Fibroblast of lung (primary cell): ENCODE data around the gene COL15A1. TPM values are rescaled to one million over a fixed set of nuclear protein-coding genes. Genes with fewer than 3 reads are reported as not detected.
"Not testable (repeated sequence)": the region's sequence is repeated elsewhere in the genome, so short reads cannot be mapped to it uniquely, and the experiment has no call there.

ENCODE experiments used
- DNase-seq, 2 donors: peaks; one replicate each; pipeline versions ENCODE4 v3.0.0 to v3.0.0-alpha.2; 2010; ENCODE audit warnings: low read depth in 2 of 2
- H2AFZ ChIP-seq: 2 replicates; pipeline ENCODE4 v1.5.1; 2012; ENCODE audit warnings: low read length, control low read depth, inconsistent platforms
- H3K27ac ChIP-seq: 2 replicates; pipeline ENCODE4 v1.5.1; 2011; ENCODE audit warnings: low read length, control low read depth; ENCODE audit not compliant: insufficient read depth
- H3K27me3 ChIP-seq: 2 replicates; pipeline ENCODE4 v1.5.1; 2011; ENCODE audit warnings: mild to moderate bottlenecking, low read length; ENCODE audit not compliant: control insufficient read depth, insufficient read depth
- H3K36me3 ChIP-seq: 2 replicates; pipeline ENCODE4 v1.5.1; 2011; ENCODE audit warnings: low read length; ENCODE audit not compliant: control insufficient read depth, insufficient read depth
- H3K4me1 ChIP-seq: 2 replicates; pipeline ENCODE4 v1.5.1; 2011; ENCODE audit warnings: low read length; ENCODE audit not compliant: control insufficient read depth, insufficient read depth; ENCODE audit errors: extremely low read depth
- H3K4me2 ChIP-seq: 2 replicates; pipeline ENCODE4 v1.5.1; 2011; ENCODE audit warnings: low read length, control low read depth; ENCODE audit not compliant: insufficient read depth; ENCODE audit errors: extremely low read depth
- H3K4me3 ChIP-seq, 4 experiments: fragments of 200-600 bp in 1 of 4; sonication (generic) in 1 of 4; replicated peaks in 1 of 4; 2 replicates each; pipeline ENCODE4 v1.5.1; 2011 to 2016; ENCODE audit warnings: low read length in 4 of 4, low read depth in 3 of 4, mild to moderate bottlenecking in 3 of 4, control low read depth in 2 of 4, inconsistent platforms in 1 of 4, mixed read lengths in 1 of 4; ENCODE audit not compliant: insufficient read depth in 1 of 4; ENCODE audit errors: control extremely low read depth in 1 of 4
- H3K79me2 ChIP-seq: 2 replicates; pipeline ENCODE4 v1.5.1; 2012; ENCODE audit warnings: mild to moderate bottlenecking, low read length, inconsistent platforms; ENCODE audit not compliant: control insufficient read depth, insufficient read depth
- H3K9ac ChIP-seq: 2 replicates; pipeline ENCODE4 v1.5.1; 2011; ENCODE audit warnings: mild to moderate bottlenecking, low read length, control low read depth; ENCODE audit not compliant: insufficient read depth
- H3K9me3 ChIP-seq: 2 replicates; pipeline ENCODE4 v1.5.1; 2012; ENCODE audit warnings: low read depth, low read length; ENCODE audit not compliant: control insufficient read depth, insufficient read depth
- H4K20me1 ChIP-seq: 2 replicates; pipeline ENCODE4 v1.5.1; 2011; ENCODE audit warnings: low read length; ENCODE audit not compliant: control insufficient read depth, insufficient read depth; ENCODE audit errors: extremely low read depth
- CTCF ChIP-seq, 2 donors: IDR thresholded peaks in 1 of 2; conservative IDR thresholded peaks in 1 of 2; 1 replicate in 1 of 2; 2 replicates in 1 of 2; pipeline ENCODE4 v1.5.1; 2011 to 2012; ENCODE audit warnings: low read length in 2 of 2, control low read depth in 1 of 2, inconsistent platforms in 1 of 2, low read depth in 1 of 2, mild to moderate bottlenecking in 1 of 2
- EZH2 ChIP-seq: IDR thresholded peaks from 2 replicates; pipeline ENCODE4 v1.5.1; 2012; ENCODE audit warnings: low read length, control low read depth, mild to moderate bottlenecking; ENCODE audit errors: missing control alignments
- polyA plus RNA-seq, 2 donors: library from polyadenylated mRNA; depleted of rRNA in 1 of 2; stranded (reverse) in 1 of 2; unstranded in 1 of 2; fragments of >200 nt; gene quantifications; 2 replicates each; pipeline ENCODE4 v1.2.1, GENCODE V29; 2011 to 2012; ENCODE audit warnings: missing spikeins in 1 of 2
- total RNA-seq: library from RNA; depleted of rRNA; stranded (reverse); fragments of >200 nt; gene quantifications from 2 replicates; pipeline ENCODE4 v1.2.1, GENCODE V29; 2014

Gene COL15A1
- total and polyA plus RNA-seq, 2 donors (not counting 1 experiment from before 2014, with no cell fraction given), result 13.3 to 41.0 TPM

GRCh38 chr9:99006979-99007378, 63.3 kb downstream of the COL15A1 start:
- no peaks in the 10 kb centered on the region for H4K20me1 ChIP-seq
- no peak for DNase-seq
- H2AFZ ChIP-seq, result no peak overlapping the region
- H3K4me3 ChIP-seq, result no peak overlapping the region
- no peaks in the 10 kb centered on the region for H3K9me3 ChIP-seq
- H3K4me2 ChIP-seq, result no peak overlapping the region
- H3K79me2 ChIP-seq, result no peaks in the 10 kb centered on the region
- no peaks in the 10 kb centered on the region for H3K27me3 ChIP-seq
- TF ChIP-seq EZH2, result no peak
- TF ChIP-seq CTCF (conservative IDR thresholded peaks at IDR 0.05 in 1 of 2, IDR thresholded peaks at IDR 0.05 in 1 of 2; ENCODE audit: low read depth in 1 of 2, low read length in 2 of 2), result no peak
- no peak overlapping the region for H3K9ac ChIP-seq
- H3K36me3 ChIP-seq, result no peaks in the 10 kb centered on the region
- H3K4me1 ChIP-seq, result no peaks in the 10 kb centered on the region
- no peak overlapping the region for H3K27ac ChIP-seq

GRCh38 chr9:99008203-99008602, 64.5 kb downstream of the COL15A1 start:
- H3K27me3 ChIP-seq, result no peaks in the 10 kb centered on the region

GRCh38 chr9:99010393-99010792, 66.7 kb downstream of the COL15A1 start:
- H3K79me2 ChIP-seq, H3K4me3 ChIP-seq, H3K4me1 ChIP-seq, DNase-seq, H3K9ac ChIP-seq, H3K36me3 ChIP-seq, H4K20me1 ChIP-seq, H2AFZ ChIP-seq, H3K27ac ChIP-seq, H3K9me3 ChIP-seq, H3K27me3 ChIP-seq, H3K4me2 ChIP-seq: not testable (repeated sequence)

More at GRCh38 chr9:99008203-99008602, 64.5 kb downstream of the COL15A1 start:
- Histone ChIP-seq H3K36me3 (no peaks in the 10 kb centered on the region), H4K20me1 (no peaks in the 10 kb centered on the region), H3K79me2 (no peaks in the 10 kb centered on the region), H3K9me3 (no peaks in the 10 kb centered on the region), H3K27ac (no peak overlapping the region), H3K9ac (no peak overlapping the region), H3K4me2 (no peak overlapping the region), H2AFZ (no peak overlapping the region), H3K4me3 (no peak overlapping the region), H3K4me1 (no peaks in the 10 kb centered on the region)
- DNase-seq, result no peak
- TF ChIP-seq EZH2 (no peak), CTCF (conservative IDR thresholded peaks at IDR 0.05 in 1 of 2, IDR thresholded peaks at IDR 0.05 in 1 of 2; ENCODE audit: low read depth in 1 of 2, low read length in 2 of 2) (no peak)
